HepG2 (cell line): ENCODE results near the gene DNAJA3. TPM values are rescaled to one million over a fixed set of nuclear protein-coding genes. Genes with fewer than 3 reads are reported as not detected.
A peak's percentile ranks its signal among the peaks of the same experiment; 100 is the strongest.

Experiments used
- ATAC-seq: fragments of 200-7000 bp; cut with Tn5 transposase; 3 replicates; pipeline ENCODE4 v1.9.1; 2020; ENCODE audit warnings: mild to moderate bottlenecking, moderate library complexity
- BruUV-seq: library from RNA; stranded (reverse); fragments of 400-500 nt; replicated peaks from 2 replicates; lab custom pipeline; 2021; lab: Mats Ljungman, UMichigan
- CTCF ChIA-PET: fragments of 300-600 bp; formaldehyde crosslinking; extraction: SDS; loops from one replicate; lab custom pipeline; 2021; ENCODE audit warnings: low total read pairs, inconsistent platforms, low intra/inter-chr PET ratio; lab: Yijun Ruan, JAX
- POLR2A ChIA-PET: fragments of 350-600 bp; sonication (Branson Sonifier 250); formaldehyde crosslinking; loops from one replicate; lab custom pipeline; 2020; ENCODE audit warnings: antibody characterized with exemption, inconsistent platforms; lab: Yijun Ruan, JAX
- DNase-seq: peaks from one replicate; pipeline ENCODE4 v3.0.0-alpha.2; 2015; ENCODE audit warnings: low spot score
- FAIRE-seq: peaks from 3 replicates; lab custom pipeline; 2011; peaks lifted over from hg19 to GRCh38; lab: Jason Lieb, UNC
- H2AFZ ChIP-seq: one replicate; pipeline ENCODE4 v1.6.1; 2011; ENCODE audit warnings: low read length, inconsistent platforms
- H3K27ac ChIP-seq: fragments of 300-600 bp; 3 replicates; pipeline ENCODE4 v1.8.0; 2011; ENCODE audit warnings: mixed run types, mild to moderate bottlenecking, mixed read lengths, low read length, inconsistent platforms; ENCODE audit not compliant: insufficient read depth; ENCODE audit errors: extremely low read length
- H3K27me3 ChIP-seq, 2 experiments: fragments of 200-600 bp in 1 of 2; 2 replicates in 1 of 2; 3 replicates in 1 of 2; pipeline versions ENCODE4 v1.6.0 to v1.8.0; 2011; ENCODE audit warnings: low read length in 2 of 2, mild to moderate bottlenecking in 2 of 2, moderate library complexity in 2 of 2, inconsistent platforms in 1 of 2; ENCODE audit not compliant: insufficient read depth in 2 of 2, control insufficient read depth in 1 of 2
- H3K36me3 ChIP-seq, 2 experiments: fragments of 200-600 bp in 1 of 2; replicated peaks in 1 of 2; 2 replicates in 1 of 2; 3 replicates in 1 of 2; pipeline versions ENCODE4 v1.5.1 to v1.8.0; 2011; ENCODE audit warnings: low read length in 2 of 2, inconsistent platforms in 1 of 2; ENCODE audit not compliant: insufficient read depth in 2 of 2, control insufficient read depth in 1 of 2
- H3K4me1 ChIP-seq: 2 replicates; pipeline ENCODE4 v1.5.1; 2012; ENCODE audit warnings: low read length, inconsistent platforms; ENCODE audit not compliant: insufficient read depth
- H3K4me2 ChIP-seq: 2 replicates; pipeline ENCODE4 v1.6.0; 2011; ENCODE audit warnings: low read depth, low read length, inconsistent platforms
- H3K4me3 ChIP-seq, 3 experiments: fragments of 200-600 bp in 1 of 3; sonication (generic), shearing (Covaris generic) in 1 of 3; replicated peaks in 1 of 3; 2 replicates each; pipeline ENCODE4 v1.5.1; 2011 to 2016; ENCODE audit warnings: low read length in 3 of 3, inconsistent platforms in 2 of 3, low read depth in 2 of 3, mild to moderate bottlenecking in 2 of 3, control low read depth in 1 of 3, mixed read lengths in 1 of 3; ENCODE audit not compliant: insufficient read depth in 1 of 3
- H3K79me2 ChIP-seq: one replicate; pipeline ENCODE4 v1.6.1; 2011; ENCODE audit warnings: low read length, inconsistent platforms; ENCODE audit not compliant: insufficient read depth
- H3K9ac ChIP-seq: 2 replicates; pipeline ENCODE4 v1.6.0; 2011; ENCODE audit warnings: mild to moderate bottlenecking, low read depth, low read length, inconsistent platforms; ENCODE audit not compliant: insufficient read depth
- H3K9me3 ChIP-seq: 2 replicates; pipeline ENCODE4 v1.5.1; 2012; ENCODE audit warnings: mild to moderate bottlenecking, low read length
- H4K20me1 ChIP-seq: 2 replicates; pipeline ENCODE4 v1.6.0; 2011; ENCODE audit warnings: inconsistent platforms, mild to moderate bottlenecking, low read length, moderate library complexity; ENCODE audit not compliant: insufficient read depth
- DPF2 ChIP-seq: sonication (generic); formaldehyde crosslinking; IDR thresholded peaks from 2 replicates; pipeline ENCODE4 v1.4.0; 2020; ENCODE audit warnings: mild to moderate bottlenecking, low read depth, missing genetic modification reagents, borderline replicate concordance
- GPN1 ChIP-seq: sonication (generic); formaldehyde crosslinking; IDR thresholded peaks from 2 replicates; pipeline ENCODE4 v1.5.1; 2020; ENCODE audit warnings: missing genetic modification reagents, borderline replicate concordance
- HNRNPL ChIP-seq: fragments of 200-400 bp; formaldehyde crosslinking; IDR thresholded peaks from 2 replicates; pipeline ENCODE4 v1.6.1; 2017; ENCODE audit warnings: mild to moderate bottlenecking, low read depth, low read length
- KAT2B ChIP-seq: fragments of 150-350 bp; IDR thresholded peaks from 2 replicates; pipeline ENCODE4 v1.6.1; 2014; ENCODE audit warnings: low read depth, low read length, borderline replicate concordance
- SIX1 ChIP-seq: sonication (generic); formaldehyde crosslinking; IDR thresholded peaks from 2 replicates; pipeline ENCODE4 v1.4.0; 2020; ENCODE audit warnings: missing genetic modification reagents, borderline replicate concordance
- ZBTB8A ChIP-seq: sonication (generic); formaldehyde crosslinking; IDR thresholded peaks from 2 replicates; pipeline ENCODE4 v1.4.0; 2020; ENCODE audit warnings: mild to moderate bottlenecking, low read depth, missing genetic modification reagents, borderline replicate concordance
- ZC3H13 ChIP-seq: sonication (generic); formaldehyde crosslinking; IDR thresholded peaks from 2 replicates; pipeline ENCODE4 v1.8.1; 2023; ENCODE audit warnings: mild to moderate bottlenecking, missing genetic modification reagents, moderate library complexity
- ZNF138 ChIP-seq: sonication (generic); formaldehyde crosslinking; IDR thresholded peaks from 2 replicates; pipeline ENCODE4 v1.5.0; 2020; ENCODE audit warnings: mild to moderate bottlenecking, low read depth, missing genetic modification reagents
- ZNF33A ChIP-seq: sonication (generic); formaldehyde crosslinking; IDR thresholded peaks from 2 replicates; pipeline ENCODE4 v1.5.1; 2020; ENCODE audit warnings: missing genetic modification reagents, mild to moderate bottlenecking, moderate library complexity, borderline replicate concordance
- WGBS: methylation state at CpG from one replicate; pipeline ENCODE4 v1.1.6; 2017; ENCODE audit warnings: low lambda C conversion rate; 5-methylcytosine and 5-hydroxymethylcytosine counted together
- in situ Hi-C: cut with HindIII; loops from 2 replicates; pipeline ENCODE4 v1.10.0; 2017; ENCODE audit warnings: low pct_unique_long_range_greater_than_20kb; ENCODE audit not compliant: extremely low pct_ligation_motif_present
- intact Hi-C: fragments of 100-400 bp; cut with micrococcal nuclease; formaldehyde crosslinking; loops from one replicate; pipeline ENCODE4 v1.10.0; 2022; ENCODE audit not compliant: unreplicated experiment
- polyA plus RNA-seq, 8 experiments: library from polyadenylated mRNA; depleted of rRNA in 3 of 8; stranded (reverse) in 7 of 8; unstranded in 1 of 8; fragments of >200 nt; fragmentation: Illumina TruSeq in 4 of 8; extraction: Trizol in 4 of 8; gene quantifications; 2 replicates each; pipeline versions ENCODE4 v1.2.1 to v1.2.3, GENCODE V29; 2011 to 2016; ENCODE audit warnings: low read depth in 4 of 8, missing spikeins in 1 of 8, mixed read lengths in 1 of 8; ENCODE audit not compliant: insufficient read depth in 1 of 8
- total RNA-seq, 5 experiments: library from RNA; depleted of rRNA; stranded (reverse); fragments of >200 nt; fragmentation: Illumina TruSeq; extraction: Trizol; gene quantifications; 2 replicates each; pipeline ENCODE4 v1.2.3, GENCODE V29; 2016; ENCODE audit warnings: low read depth in 1 of 5
- TF ChIP-seq, protein P1 (sequence below): sonication (generic); formaldehyde crosslinking; IDR thresholded peaks from 2 replicates; pipeline ENCODE4 v1.4.0; 2020; ENCODE audit warnings: missing genetic modification reagents, borderline replicate concordance
- TF ChIP-seq, protein P2 (sequence below): sonication (generic); formaldehyde crosslinking; IDR thresholded peaks from 2 replicates; pipeline ENCODE4 v1.4.0; 2020; ENCODE audit warnings: missing genetic modification reagents, borderline replicate concordance

Gene DNAJA3
- total and polyA plus RNA-seq, 2 of the 13 experiments (the other 11 are each of a cell fraction or from before 2014, with no cell fraction given) = 77.0 to 83.3 TPM

DNA sequence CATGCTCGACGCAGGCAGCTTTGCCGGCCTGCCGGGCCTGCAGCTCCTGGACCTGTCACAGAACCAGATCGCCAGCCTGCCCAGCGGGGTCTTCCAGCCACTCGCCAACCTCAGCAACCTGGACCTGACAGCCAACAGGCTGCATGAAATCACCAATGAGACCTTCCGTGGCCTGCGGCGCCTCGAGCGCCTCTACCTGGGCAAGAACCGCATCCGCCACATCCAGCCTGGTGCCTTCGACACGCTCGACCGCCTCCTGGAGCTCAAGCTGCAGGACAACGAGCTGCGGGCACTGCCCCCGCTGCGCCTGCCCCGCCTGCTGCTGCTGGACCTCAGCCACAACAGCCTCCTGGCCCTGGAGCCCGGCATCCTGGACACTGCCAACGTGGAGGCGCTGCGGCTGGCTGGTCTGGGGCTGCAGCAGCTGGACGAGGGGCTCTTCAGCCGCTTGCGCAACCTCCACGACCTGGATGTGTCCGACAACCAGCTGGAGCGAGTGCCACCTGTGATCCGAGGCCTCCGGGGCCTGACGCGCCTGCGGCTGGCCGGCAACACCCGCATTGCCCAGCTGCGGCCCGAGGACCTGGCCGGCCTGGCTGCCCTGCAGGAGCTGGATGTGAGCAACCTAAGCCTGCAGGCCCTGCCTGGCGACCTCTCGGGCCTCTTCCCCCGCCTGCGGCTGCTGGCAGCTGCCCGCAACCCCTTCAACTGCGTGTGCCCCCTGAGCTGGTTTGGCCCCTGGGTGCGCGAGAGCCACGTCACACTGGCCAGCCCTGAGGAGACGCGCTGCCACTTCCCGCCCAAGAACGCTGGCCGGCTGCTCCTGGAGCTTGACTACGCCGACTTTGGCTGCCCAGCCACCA is 44.4 kb upstream of the DNAJA3 start (continued):
- TF ChIP-seq SIX1 (CRISPR knock-in tag) (no peak), HNRNPL (peak; percentile 31; the same call in 1 of the 2 replicates)

DNA sequence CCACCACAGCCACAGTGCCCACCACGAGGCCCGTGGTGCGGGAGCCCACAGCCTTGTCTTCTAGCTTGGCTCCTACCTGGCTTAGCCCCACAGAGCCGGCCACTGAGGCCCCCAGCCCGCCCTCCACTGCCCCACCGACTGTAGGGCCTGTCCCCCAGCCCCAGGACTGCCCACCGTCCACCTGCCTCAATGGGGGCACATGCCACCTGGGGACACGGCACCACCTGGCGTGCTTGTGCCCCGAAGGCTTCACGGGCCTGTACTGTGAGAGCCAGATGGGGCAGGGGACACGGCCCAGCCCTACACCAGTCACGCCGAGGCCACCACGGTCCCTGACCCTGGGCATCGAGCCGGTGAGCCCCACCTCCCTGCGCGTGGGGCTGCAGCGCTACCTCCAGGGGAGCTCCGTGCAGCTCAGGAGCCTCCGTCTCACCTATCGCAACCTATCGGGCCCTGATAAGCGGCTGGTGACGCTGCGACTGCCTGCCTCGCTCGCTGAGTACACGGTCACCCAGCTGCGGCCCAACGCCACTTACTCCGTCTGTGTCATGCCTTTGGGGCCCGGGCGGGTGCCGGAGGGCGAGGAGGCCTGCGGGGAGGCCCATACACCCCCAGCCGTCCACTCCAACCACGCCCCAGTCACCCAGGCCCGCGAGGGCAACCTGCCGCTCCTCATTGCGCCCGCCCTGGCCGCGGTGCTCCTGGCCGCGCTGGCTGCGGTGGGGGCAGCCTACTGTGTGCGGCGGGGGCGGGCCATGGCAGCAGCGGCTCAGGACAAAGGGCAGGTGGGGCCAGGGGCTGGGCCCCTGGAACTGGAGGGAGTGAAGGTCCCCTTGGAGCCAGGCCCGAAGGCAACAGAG is 43.5 kb upstream of the DNAJA3 start:
- no peaks in the 10 kb centered on the region for H3K9me3 ChIP-seq
- H3K9ac ChIP-seq = no peak overlapping the region
- intact Hi-C loops = no loop called here
- H3K27me3 ChIP-seq = no peaks in the 10 kb centered on the region
- ATAC-seq = no peak
- no peak overlapping the region for H2AFZ ChIP-seq
- 97% methylated on average over 28 of the region's 55 CpGs for WGBS
- peaks cover 14% of the 10 kb centered on the region for H3K79me2 ChIP-seq
- DNase-seq = no peak
- CTCF ChIA-PET = no interaction called here
- H3K4me1 ChIP-seq = peaks cover 33% of the 10 kb centered on the region
- H3K27ac ChIP-seq = no peak overlapping the region
- H3K4me2 ChIP-seq = no peak overlapping the region
- peaks cover 4 to 16% of the 10 kb centered on the region in 2 experiments for H3K36me3 ChIP-seq
- BruUV-seq = no TSS peak
- no peak overlapping the region for H3K4me3 ChIP-seq
- FAIRE-seq = no peak
- peaks cover 32% of the 10 kb centered on the region for H4K20me1 ChIP-seq
- POLR2A ChIA-PET = interaction anchor here (0.7 to 2.4 kb wide), 2 partner anchors 9 to 13 kb away, joined by 3 to 9 read pairs; no protein-coding TSS in a partner anchor
- in situ Hi-C loops = no loop called here
- peak; percentile 87 for TF ChIP-seq ZC3H13 (CRISPR knock-in tag)
- TF ChIP-seq, protein P1, sequence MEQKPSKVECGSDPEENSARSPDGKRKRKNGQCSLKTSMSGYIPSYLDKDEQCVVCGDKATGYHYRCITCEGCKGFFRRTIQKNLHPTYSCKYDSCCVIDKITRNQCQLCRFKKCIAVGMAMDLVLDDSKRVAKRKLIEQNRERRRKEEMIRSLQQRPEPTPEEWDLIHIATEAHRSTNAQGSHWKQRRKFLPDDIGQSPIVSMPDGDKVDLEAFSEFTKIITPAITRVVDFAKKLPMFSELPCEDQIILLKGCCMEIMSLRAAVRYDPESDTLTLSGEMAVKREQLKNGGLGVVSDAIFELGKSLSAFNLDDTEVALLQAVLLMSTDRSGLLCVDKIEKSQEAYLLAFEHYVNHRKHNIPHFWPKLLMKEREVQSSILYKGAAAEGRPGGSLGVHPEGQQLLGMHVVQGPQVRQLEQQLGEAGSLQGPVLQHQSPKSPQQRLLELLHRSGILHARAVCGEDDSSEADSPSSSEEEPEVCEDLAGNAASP (CRISPR knock-in tag) = no peak
- no peak for TF ChIP-seq KAT2B
- no peak for TF ChIP-seq ZBTB8A (CRISPR knock-in tag)
- TF ChIP-seq, protein P2, sequence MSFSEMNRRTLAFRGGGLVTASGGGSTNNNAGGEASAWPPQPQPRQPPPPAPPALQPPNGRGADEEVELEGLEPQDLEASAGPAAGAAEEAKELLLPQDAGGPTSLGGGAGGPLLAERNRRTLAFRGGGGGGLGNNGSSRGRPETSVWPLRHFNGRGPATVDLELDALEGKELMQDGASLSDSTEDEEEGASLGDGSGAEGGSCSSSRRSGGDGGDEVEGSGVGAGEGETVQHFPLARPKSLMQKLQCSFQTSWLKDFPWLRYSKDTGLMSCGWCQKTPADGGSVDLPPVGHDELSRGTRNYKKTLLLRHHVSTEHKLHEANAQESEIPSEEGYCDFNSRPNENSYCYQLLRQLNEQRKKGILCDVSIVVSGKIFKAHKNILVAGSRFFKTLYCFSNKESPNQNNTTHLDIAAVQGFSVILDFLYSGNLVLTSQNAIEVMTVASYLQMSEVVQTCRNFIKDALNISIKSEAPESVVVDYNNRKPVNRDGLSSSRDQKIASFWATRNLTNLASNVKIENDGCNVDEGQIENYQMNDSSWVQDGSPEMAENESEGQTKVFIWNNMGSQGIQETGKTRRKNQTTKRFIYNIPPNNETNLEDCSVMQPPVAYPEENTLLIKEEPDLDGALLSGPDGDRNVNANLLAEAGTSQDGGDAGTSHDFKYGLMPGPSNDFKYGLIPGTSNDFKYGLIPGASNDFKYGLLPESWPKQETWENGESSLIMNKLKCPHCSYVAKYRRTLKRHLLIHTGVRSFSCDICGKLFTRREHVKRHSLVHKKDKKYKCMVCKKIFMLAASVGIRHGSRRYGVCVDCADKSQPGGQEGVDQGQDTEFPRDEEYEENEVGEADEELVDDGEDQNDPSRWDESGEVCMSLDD (CRISPR knock-in tag) = no peak
- no peak for TF ChIP-seq ZNF138 (CRISPR knock-in tag)
- no peak for TF ChIP-seq DPF2 (CRISPR knock-in tag)
- TF ChIP-seq ZNF33A (CRISPR knock-in tag) = no peak
- no peak for TF ChIP-seq GPN1 (CRISPR knock-in tag)
